PFSK-1 (cell line): ENCODE data around the gene JAKMIP2.

ENCODE experiments used
- FOXP2 ChIP-seq: optimal IDR thresholded peaks from 2 replicates; pipeline ENCODE3; 2011; ENCODE audit warnings: borderline replicate concordance, control low read depth, inconsistent platforms; ENCODE audit not compliant: insufficient read depth; ENCODE audit errors: extremely low read length, extremely low read depth
- POLR2AphosphoS5 ChIP-seq: IDR thresholded peaks from 2 replicates; pipeline ENCODE4 v1.6.1; 2012; ENCODE audit warnings: low read depth, mild to moderate bottlenecking, control low read depth, low read length, moderate library complexity
- SIN3A ChIP-seq: IDR thresholded peaks from 2 replicates; pipeline ENCODE4 v1.6.1; 2012; ENCODE audit warnings: mild to moderate bottlenecking, low read length, moderate library complexity, borderline replicate concordance; ENCODE audit not compliant: insufficient read depth
- TAF1 ChIP-seq: IDR thresholded peaks from 2 replicates; pipeline ENCODE4 v1.6.1; 2012; ENCODE audit warnings: low read length, control low read depth, borderline replicate concordance; ENCODE audit not compliant: insufficient read depth
- TF ChIP-seq, protein P1 (sequence below), 2 experiments: IDR thresholded peaks; 2 replicates each; pipeline versions ENCODE4 v1.6.1 to v1.8.0; 2011 to 2012; ENCODE audit warnings: low read depth in 2 of 2, low read length in 2 of 2, control low read depth in 1 of 2, inconsistent platforms in 1 of 2, mild to moderate bottlenecking in 1 of 2, moderate library complexity in 1 of 2; ENCODE audit not compliant: insufficient read depth in 1 of 2

The JAKMIP2 gene

DNA sequence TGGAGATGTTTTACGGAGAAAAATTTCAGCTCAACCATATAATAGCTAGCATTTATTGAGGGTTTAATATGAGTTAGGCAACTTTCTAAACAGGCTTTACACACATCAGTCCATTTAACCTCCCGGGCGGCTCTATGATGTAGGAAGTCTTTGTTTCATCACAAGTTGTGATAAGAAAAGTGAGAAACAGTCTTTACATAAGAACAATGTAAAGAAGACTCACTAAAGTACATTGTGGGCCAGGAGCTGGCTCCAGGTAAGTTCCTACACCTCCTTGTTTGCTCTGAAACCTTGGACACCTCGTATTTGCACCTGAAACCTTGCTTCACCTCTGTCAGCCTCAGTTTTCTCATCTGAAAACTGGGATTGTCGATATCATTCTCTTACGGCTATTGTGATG is 116.1 kb downstream of the JAKMIP2 start:
- no peak for TF ChIP-seq POLR2AphosphoS5
- TF ChIP-seq FOXP2, result no peak
- TF ChIP-seq TAF1, result no peak
- TF ChIP-seq, protein P1, sequence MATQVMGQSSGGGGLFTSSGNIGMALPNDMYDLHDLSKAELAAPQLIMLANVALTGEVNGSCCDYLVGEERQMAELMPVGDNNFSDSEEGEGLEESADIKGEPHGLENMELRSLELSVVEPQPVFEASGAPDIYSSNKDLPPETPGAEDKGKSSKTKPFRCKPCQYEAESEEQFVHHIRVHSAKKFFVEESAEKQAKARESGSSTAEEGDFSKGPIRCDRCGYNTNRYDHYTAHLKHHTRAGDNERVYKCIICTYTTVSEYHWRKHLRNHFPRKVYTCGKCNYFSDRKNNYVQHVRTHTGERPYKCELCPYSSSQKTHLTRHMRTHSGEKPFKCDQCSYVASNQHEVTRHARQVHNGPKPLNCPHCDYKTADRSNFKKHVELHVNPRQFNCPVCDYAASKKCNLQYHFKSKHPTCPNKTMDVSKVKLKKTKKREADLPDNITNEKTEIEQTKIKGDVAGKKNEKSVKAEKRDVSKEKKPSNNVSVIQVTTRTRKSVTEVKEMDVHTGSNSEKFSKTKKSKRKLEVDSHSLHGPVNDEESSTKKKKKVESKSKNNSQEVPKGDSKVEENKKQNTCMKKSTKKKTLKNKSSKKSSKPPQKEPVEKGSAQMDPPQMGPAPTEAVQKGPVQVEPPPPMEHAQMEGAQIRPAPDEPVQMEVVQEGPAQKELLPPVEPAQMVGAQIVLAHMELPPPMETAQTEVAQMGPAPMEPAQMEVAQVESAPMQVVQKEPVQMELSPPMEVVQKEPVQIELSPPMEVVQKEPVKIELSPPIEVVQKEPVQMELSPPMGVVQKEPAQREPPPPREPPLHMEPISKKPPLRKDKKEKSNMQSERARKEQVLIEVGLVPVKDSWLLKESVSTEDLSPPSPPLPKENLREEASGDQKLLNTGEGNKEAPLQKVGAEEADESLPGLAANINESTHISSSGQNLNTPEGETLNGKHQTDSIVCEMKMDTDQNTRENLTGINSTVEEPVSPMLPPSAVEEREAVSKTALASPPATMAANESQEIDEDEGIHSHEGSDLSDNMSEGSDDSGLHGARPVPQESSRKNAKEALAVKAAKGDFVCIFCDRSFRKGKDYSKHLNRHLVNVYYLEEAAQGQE (IDR thresholded peaks at IDR 0.05; ENCODE audit: insufficient read depth in 1 of 2, low read depth in 2 of 2, low read length in 2 of 2), result no peak
- no peak for TF ChIP-seq SIN3A

- TF ChIP-seq, protein P1 (IDR thresholded peaks at IDR 0.05; ENCODE audit: insufficient read depth in 1 of 2, low read depth in 2 of 2, low read length in 2 of 2), result no peak
- no peak for TF ChIP-seq TAF1
- TF ChIP-seq FOXP2, result no peak
- TF ChIP-seq SIN3A, result no peak
- TF ChIP-seq POLR2AphosphoS5, result no peak
These were observed 121.0 kb downstream of the JAKMIP2 start for GRCh38 chr5:147661541-147661940.

DNA sequence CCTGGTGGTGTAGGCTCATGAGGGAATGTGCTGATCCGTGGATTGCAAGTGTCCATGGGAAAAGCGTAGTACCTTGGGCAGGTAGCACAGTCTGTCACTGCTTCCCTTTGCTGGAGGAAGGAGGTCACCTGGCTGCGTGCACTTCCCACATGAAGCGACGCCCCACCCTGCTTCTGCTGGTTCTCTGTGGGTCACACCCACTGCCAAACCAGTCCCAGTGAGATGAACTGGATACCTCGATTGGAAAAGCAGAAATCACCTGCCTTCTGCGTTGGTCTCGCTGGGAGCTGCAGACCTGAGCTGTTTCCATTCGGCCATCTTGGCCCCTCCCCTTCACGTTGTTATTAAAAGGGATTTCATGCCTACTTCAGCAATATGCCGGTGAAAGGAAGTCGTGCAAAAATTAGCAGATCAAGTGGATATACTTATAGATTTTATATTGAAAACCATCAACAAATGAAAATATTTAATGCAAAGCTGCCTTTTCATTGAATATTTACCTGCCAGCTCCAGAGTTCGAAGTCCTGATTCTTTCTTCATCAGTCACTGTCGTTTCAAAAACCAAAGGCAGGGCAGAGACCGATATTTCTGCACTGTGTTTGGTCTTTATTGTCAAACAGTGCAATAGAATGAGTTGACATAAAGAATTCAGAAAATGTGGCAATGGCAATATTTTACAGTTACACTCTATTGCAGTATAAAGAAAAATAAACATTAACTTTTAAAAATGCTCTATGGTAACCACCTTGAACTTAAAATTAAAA is 123.2 kb downstream of the JAKMIP2 start:
- TF ChIP-seq POLR2AphosphoS5, result no peak

GRCh38 chr5:147658293-147658932 is 124.1 kb downstream of the JAKMIP2 start:
- TF ChIP-seq POLR2AphosphoS5 (no peak), SIN3A (no peak), FOXP2 (no peak), TAF1 (no peak)
- TF ChIP-seq, protein P1 (IDR thresholded peaks at IDR 0.05; ENCODE audit: insufficient read depth in 1 of 2, low read depth in 2 of 2, low read length in 2 of 2), result no peak

DNA sequence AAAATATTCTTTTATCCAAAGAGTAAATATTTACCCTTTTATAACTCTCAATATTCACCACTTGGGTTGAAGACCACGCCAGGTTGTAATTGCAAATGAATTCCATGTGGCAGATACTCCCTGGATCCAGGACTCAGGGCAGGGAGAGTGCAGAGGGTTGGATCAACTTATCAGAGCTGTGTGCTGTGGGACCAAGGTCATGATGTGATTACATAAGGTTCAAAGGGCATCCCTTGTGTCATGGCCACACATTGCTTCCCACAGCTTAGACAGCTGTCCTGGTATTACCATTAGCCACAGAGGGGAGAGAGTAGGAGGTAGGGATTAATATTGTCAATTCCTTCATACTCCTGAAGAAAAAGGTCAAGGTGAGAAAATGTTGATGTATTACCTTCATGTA is 133.9 kb downstream of the JAKMIP2 start:
- TF ChIP-seq POLR2AphosphoS5 (no peak), SIN3A (no peak), FOXP2 (no peak), TAF1 (no peak)
- TF ChIP-seq, protein P1 (IDR thresholded peaks at IDR 0.05; ENCODE audit: insufficient read depth in 1 of 2, low read depth in 2 of 2, low read length in 2 of 2), result no peak
